ENCODE results near the gene GPC1.

The GPC1 gene

DNA sequence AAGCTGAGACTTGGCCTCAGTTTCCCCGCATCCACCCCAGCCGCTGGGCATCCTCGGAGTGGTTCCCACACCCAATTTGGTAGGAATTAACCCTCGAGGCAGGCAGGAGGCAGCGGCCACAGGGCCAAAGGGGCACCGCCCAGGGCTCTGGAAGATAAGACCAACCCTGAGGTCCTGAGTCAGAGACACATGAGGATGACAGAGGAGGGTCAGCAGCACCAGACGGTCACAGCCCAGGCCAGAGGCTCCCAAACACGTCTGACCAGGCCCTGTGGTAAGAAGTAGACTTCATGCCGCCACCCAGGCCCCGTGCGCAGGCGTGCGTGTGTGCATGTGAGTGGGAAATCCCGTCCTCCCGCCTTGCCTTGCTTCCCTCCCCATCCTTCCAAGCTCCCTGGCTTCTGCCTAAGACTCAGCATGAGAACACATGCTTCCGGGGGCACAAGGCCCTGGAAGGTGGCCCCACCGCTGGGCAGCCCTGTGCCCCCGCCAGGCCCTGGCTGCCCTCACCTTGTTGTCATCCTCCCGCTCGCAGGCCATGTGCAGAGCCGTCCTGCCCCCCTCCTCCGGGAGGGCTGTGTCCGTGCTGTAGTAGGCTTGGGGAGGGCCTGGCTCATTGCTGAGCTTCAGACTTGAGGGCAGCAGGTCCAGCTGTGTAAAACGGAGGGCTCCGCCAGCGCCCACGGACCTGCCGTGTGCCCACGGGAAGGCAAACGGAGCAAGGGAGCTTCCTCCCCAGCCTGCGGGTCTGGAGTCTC lies 76.1 kb downstream of the GPC1 start:
- Histone ChIP-seq H3K27me3 (replicated peaks) (no peaks in the 10 kb centered on the region), H3K27ac (no peak overlapping the region), H3K36me3 (replicated peaks) (no peaks in the 10 kb centered on the region), H3K4me3 (ENCODE audit: low read depth, low read length) (no peak overlapping the region)
- TF ChIP-seq, protein P1, sequence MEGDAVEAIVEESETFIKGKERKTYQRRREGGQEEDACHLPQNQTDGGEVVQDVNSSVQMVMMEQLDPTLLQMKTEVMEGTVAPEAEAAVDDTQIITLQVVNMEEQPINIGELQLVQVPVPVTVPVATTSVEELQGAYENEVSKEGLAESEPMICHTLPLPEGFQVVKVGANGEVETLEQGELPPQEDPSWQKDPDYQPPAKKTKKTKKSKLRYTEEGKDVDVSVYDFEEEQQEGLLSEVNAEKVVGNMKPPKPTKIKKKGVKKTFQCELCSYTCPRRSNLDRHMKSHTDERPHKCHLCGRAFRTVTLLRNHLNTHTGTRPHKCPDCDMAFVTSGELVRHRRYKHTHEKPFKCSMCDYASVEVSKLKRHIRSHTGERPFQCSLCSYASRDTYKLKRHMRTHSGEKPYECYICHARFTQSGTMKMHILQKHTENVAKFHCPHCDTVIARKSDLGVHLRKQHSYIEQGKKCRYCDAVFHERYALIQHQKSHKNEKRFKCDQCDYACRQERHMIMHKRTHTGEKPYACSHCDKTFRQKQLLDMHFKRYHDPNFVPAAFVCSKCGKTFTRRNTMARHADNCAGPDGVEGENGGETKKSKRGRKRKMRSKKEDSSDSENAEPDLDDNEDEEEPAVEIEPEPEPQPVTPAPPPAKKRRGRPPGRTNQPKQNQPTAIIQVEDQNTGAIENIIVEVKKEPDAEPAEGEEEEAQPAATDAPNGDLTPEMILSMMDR (IDR thresholded peaks at IDR 0.05; ENCODE audit: low read depth, low read length, missing control alignments): no peak
- in situ Hi-C loops (cut with HindIII; ENCODE audit: low pct_ligation_motif_present, low sequenced_read_pairs): no loop called here
- no peak for DNase-seq

DNA sequence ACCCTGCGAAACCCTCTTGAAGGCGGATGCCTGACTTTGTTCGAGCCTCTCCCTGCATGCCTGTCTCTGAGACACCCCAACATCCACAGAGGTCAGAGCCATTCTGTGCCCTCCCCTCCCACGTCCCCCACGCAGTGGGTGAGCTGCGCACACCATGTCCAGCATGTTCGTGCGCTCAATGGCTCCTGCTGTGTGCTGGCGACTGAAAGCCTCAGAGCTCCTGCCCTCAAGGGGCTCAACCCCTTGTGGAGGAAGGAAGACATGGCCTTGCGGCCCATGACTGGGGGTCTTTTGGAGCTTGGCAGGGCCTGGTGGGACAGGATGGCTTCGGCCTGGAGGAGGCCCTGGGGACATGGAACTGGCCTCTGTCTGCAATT lies 76.6 kb downstream of the GPC1 start:
- TF ChIP-seq, protein P1 (IDR thresholded peaks at IDR 0.05; ENCODE audit: low read depth, low read length, missing control alignments): no peak
- Histone ChIP-seq H3K4me3 (ENCODE audit: low read depth, low read length) (no peak overlapping the region), H3K36me3 (replicated peaks) (no peaks in the 10 kb centered on the region), H3K27me3 (replicated peaks) (no peaks in the 10 kb centered on the region), H3K27ac (no peak overlapping the region)
- in situ Hi-C loops (cut with HindIII; ENCODE audit: low pct_ligation_motif_present, low sequenced_read_pairs): no loop called here
- no peak for DNase-seq

DNA sequence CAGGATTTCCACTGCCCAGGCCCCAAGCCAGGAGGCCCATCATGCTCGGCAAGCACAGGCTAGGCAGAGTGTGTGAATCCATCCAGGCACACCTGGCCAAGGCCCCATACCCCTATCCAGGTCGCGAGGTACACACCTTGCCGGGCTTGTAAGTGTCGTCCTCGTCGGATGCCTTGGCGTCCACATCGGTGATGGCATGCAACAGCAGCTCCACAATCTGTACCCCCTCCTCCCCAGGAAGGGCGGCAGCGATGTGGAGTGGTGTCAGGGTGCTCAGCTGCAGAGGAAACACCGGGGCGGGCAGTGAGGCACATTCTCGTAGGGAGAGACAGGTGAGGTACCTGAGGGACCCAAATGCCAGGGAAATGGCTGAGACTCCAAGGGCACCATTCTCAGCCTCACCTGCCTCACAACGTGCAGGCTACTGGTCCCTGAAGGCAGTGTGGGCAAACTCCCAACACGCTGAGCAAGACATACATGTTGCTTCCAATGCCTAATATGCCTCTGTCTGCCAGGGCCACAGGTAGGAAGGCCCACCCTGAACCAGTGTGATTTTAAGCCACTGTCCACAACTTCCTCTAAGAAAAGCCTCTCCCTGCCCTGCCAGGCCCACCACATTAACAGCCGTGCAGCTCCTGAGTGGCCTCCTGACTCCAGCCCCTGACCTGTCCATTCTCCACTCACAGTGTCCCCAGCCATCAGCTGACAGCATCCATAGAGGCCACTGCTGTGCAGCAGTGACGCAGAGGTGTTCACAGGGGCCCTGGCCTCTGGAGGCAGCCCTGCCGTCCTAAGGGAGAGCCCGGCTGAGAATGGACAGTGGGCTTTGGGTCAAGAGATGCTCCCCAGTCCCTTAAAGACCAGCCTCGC lies 77.4 kb downstream of the GPC1 start:
- no peak overlapping the region for H3K27ac ChIP-seq
- in situ Hi-C loops (cut with HindIII; ENCODE audit: low pct_ligation_motif_present, low sequenced_read_pairs): no loop called here
- H3K36me3 ChIP-seq (replicated peaks): no peaks in the 10 kb centered on the region
- H3K4me3 ChIP-seq (ENCODE audit: low read depth, low read length): no peak overlapping the region
- H3K27me3 ChIP-seq (replicated peaks): no peaks in the 10 kb centered on the region
- DNase-seq: no peak
- TF ChIP-seq, protein P1 (IDR thresholded peaks at IDR 0.05; ENCODE audit: low read depth, low read length, missing control alignments): no peak

DNA sequence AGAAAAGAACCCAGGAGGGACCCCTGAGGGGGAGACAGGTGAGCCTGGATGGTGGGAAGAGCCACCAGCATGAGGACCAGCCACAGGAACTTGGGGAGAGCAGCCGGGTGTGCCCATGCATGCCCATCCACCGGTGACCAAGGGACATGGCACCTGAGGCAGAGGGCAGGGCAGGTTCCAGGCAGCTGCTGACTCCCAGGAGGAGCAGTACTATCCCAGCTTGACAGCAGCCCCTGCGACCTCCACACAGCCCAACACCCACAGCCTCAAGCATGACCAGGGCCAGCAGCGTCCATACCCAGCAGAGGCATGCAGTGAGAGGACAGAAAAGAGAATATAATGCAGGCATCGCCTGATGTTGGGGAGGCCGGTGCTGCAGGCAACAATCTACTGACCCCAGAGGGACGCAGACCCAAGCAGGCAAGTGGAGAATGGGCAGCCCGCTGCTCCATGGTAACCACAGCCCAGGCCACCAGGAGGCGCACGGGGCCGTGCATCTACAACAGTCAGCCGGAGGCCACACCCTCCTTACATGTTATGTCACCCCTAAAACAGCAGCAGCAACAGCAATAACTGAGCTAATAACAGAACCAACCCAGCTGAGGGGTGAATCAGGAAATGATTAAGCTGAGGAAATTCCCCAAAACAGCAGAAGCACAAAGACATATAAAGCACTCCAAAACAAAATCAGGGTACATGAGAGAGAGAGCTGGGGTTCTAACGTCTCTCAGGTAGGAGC lies 78.3 kb downstream of the GPC1 start:
- no peak overlapping the region for H3K27ac ChIP-seq
- DNase-seq: peak; percentile 85

DNA sequence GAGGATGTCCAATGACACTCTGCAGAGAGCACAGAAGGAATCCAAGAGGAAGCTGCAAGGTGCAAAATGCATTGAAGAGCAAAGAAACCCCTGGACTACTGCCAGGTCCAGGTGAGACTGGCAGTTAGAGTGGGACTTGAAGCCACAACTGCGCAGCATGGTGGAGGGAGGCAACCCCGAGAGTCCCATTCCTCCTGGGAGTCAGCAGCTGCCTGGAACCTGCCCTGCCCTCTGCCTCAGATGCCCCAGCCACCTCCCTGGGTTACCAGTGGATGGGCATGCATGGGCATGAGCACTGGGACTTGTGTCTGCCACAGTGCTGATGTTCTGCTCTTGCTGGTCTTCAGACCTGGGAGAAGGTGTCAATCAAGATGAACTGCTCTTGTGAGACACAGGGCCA lies 79.2 kb downstream of the GPC1 start:
- no peak for DNase-seq
- Histone ChIP-seq H3K4me3 (ENCODE audit: low read depth, low read length) (no peak overlapping the region), H3K27me3 (replicated peaks) (no peaks in the 10 kb centered on the region), H3K27ac (no peak overlapping the region), H3K36me3 (replicated peaks) (no peaks in the 10 kb centered on the region)
- TF ChIP-seq, protein P1 (IDR thresholded peaks at IDR 0.05; ENCODE audit: low read depth, low read length, missing control alignments): no peak
- in situ Hi-C loops (cut with HindIII; ENCODE audit: low pct_ligation_motif_present, low sequenced_read_pairs): no loop called here

More for the DNA sequence above, 78.3 kb downstream of the GPC1 start:
- TF ChIP-seq, protein P1 (IDR thresholded peaks at IDR 0.05; ENCODE audit: low read depth, low read length, missing control alignments): peak; percentile 98
- Histone ChIP-seq H3K36me3 (replicated peaks) (no peaks in the 10 kb centered on the region), H3K27me3 (replicated peaks) (no peaks in the 10 kb centered on the region), H3K4me3 (ENCODE audit: low read depth, low read length) (no peak overlapping the region)
- in situ Hi-C loops (cut with HindIII; ENCODE audit: low pct_ligation_motif_present, low sequenced_read_pairs): no loop called here

Data from brain microvascular endothelial cell (primary cell).